Endodermal cell (in vitro differentiated cells): ENCODE results near the gene B4GALNT4. TPM values are rescaled to one million over a fixed set of nuclear protein-coding genes. Genes with fewer than 3 reads are reported as not detected.

Experiments
- DNase-seq: peaks from one replicate; pipeline ENCODE4 v3.0.0-alpha.2; 2017
- H3K27ac ChIP-seq: 2 replicates; pipeline ENCODE4 v1.5.1; 2013; ENCODE audit warnings: mild to moderate bottlenecking, low read depth, low read length, moderate library complexity
- H3K27me3 ChIP-seq: 2 replicates; pipeline ENCODE4 v1.6.1; 2013; ENCODE audit warnings: mild to moderate bottlenecking, low read length, moderate library complexity; ENCODE audit not compliant: insufficient read depth, control insufficient read depth, poor library complexity, severe bottlenecking
- H3K36me3 ChIP-seq: 2 replicates; pipeline ENCODE4 v1.7.0; 2013; ENCODE audit warnings: mild to moderate bottlenecking, low read length, moderate library complexity; ENCODE audit not compliant: control insufficient read depth, insufficient read depth
- H3K4me1 ChIP-seq: one replicate; pipeline ENCODE4 v1.7.0; 2013; ENCODE audit warnings: low read length; ENCODE audit not compliant: control insufficient read depth, insufficient read depth
- H3K4me3 ChIP-seq: 2 replicates; pipeline ENCODE4 v1.5.1; 2013; ENCODE audit warnings: mild to moderate bottlenecking, low read length, moderate library complexity
- H3K9ac ChIP-seq: 2 replicates; pipeline ENCODE4 v1.6.1; 2013; ENCODE audit warnings: mild to moderate bottlenecking, low read length, moderate library complexity; ENCODE audit not compliant: poor library complexity, severe bottlenecking; ENCODE audit errors: extremely low read depth
- H3K9me3 ChIP-seq: 2 replicates; pipeline ENCODE4 v1.6.1; 2013; ENCODE audit warnings: mild to moderate bottlenecking, low read length, moderate library complexity; ENCODE audit not compliant: control insufficient read depth
- H3K27ac Mint-ChIP-seq: 2 replicates; pipeline ENCODE4 v1.8.0; 2020; ENCODE audit warnings: mixed read lengths
- H3K27me3 Mint-ChIP-seq: 2 replicates; pipeline ENCODE4 v1.8.0; 2021; ENCODE audit warnings: mild to moderate bottlenecking, mixed read lengths; ENCODE audit not compliant: insufficient read depth
- H3K36me3 Mint-ChIP-seq: 2 replicates; pipeline ENCODE4 v1.8.0; 2020; ENCODE audit warnings: low read depth, mixed read lengths
- H3K4me1 Mint-ChIP-seq: 2 replicates; pipeline ENCODE4 v1.8.0; 2020; ENCODE audit warnings: mixed read lengths
- H3K4me3 Mint-ChIP-seq: 2 replicates; pipeline ENCODE4 v1.8.0; 2020; ENCODE audit warnings: mild to moderate bottlenecking, moderate library complexity, mixed read lengths
- H3K9me3 Mint-ChIP-seq: 2 replicates; pipeline ENCODE4 v1.8.0; 2020; ENCODE audit warnings: mild to moderate bottlenecking, mixed read lengths
- WGBS, 2 experiments: methylation state at CpG; one replicate each; pipeline versions ENCODE4 v1.1.5 to v1.1.7; 2013; ENCODE audit warnings: missing lambda C conversion rate in 2 of 2, mixed read lengths in 1 of 2; ENCODE audit not compliant: insufficient coverage in 1 of 2, insufficient read length in 1 of 2; 5-methylcytosine and 5-hydroxymethylcytosine counted together
- total RNA-seq, 2 donors: library from RNA; stranded (reverse); fragmentation: NEBNext Ultra II Directional in 1 of 2; extraction: Animal tissue kit (Norgen Biotek cat#: 25700) in 1 of 2; gene quantifications; 2 replicates in 1 of 2; 3 replicates in 1 of 2; pipeline ENCODE4 v1.2.1, GENCODE V29; 2021
- TF ChIP-seq, protein P1 (sequence below): fragments of 200-600 bp; sonication (generic); conservative IDR thresholded peaks from 2 replicates; pipeline ENCODE4 v1.5.0; 2021; ENCODE audit warnings: antibody characterized with exemption, mild to moderate bottlenecking

The B4GALNT4 gene
- total RNA-seq, 2 donors from 2014 or later = 109 to 118 TPM

DNA sequence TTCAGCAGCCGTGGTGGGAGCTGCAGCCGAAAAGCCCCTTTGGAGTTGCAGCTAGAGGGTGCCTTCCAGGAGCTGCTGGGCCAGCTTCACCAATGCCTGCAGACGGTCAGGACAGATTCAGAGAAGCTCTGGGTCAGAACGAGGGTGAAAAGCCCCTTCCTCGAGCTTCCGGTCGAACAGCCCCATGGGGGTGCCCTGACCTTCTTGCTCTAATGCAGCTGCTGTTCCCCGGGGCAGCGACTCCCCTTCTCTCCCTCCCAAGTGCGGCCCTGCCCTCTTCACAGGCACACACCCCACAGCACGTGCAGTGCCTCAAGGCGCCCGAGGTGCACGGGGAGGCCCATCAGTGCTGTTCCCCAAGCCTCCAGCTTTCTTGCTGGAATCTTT, 39.0 kb upstream of the B4GALNT4 start:
- Histone ChIP-seq H3K4me1 (peaks cover 4% of the 10 kb centered on the region), H3K27me3 (no peaks in the 10 kb centered on the region), H3K9me3 (peaks cover 19% of the 10 kb centered on the region), H3K9ac (no peak overlapping the region), H3K27ac (no peak overlapping the region), H3K4me3 (no peak overlapping the region), H3K36me3 (no peaks in the 10 kb centered on the region)
- peak; percentile 51 for DNase-seq
- Mint-ChIP-seq H3K36me3 (peaks cover 12% of the 10 kb centered on the region), H3K27me3 (peaks cover 3% of the 10 kb centered on the region), H3K9me3 (peaks cover 41% of the 10 kb centered on the region), H3K27ac (no peak overlapping the region), H3K4me3 (no peak overlapping the region), H3K4me1 (peaks cover 25% of the 10 kb centered on the region)
- TF ChIP-seq, protein P1, sequence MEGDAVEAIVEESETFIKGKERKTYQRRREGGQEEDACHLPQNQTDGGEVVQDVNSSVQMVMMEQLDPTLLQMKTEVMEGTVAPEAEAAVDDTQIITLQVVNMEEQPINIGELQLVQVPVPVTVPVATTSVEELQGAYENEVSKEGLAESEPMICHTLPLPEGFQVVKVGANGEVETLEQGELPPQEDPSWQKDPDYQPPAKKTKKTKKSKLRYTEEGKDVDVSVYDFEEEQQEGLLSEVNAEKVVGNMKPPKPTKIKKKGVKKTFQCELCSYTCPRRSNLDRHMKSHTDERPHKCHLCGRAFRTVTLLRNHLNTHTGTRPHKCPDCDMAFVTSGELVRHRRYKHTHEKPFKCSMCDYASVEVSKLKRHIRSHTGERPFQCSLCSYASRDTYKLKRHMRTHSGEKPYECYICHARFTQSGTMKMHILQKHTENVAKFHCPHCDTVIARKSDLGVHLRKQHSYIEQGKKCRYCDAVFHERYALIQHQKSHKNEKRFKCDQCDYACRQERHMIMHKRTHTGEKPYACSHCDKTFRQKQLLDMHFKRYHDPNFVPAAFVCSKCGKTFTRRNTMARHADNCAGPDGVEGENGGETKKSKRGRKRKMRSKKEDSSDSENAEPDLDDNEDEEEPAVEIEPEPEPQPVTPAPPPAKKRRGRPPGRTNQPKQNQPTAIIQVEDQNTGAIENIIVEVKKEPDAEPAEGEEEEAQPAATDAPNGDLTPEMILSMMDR = no peak
- 81 to 89% methylated on average over 5 to 14 of the region's 14 CpGs for WGBS, 2 experiments

DNA sequence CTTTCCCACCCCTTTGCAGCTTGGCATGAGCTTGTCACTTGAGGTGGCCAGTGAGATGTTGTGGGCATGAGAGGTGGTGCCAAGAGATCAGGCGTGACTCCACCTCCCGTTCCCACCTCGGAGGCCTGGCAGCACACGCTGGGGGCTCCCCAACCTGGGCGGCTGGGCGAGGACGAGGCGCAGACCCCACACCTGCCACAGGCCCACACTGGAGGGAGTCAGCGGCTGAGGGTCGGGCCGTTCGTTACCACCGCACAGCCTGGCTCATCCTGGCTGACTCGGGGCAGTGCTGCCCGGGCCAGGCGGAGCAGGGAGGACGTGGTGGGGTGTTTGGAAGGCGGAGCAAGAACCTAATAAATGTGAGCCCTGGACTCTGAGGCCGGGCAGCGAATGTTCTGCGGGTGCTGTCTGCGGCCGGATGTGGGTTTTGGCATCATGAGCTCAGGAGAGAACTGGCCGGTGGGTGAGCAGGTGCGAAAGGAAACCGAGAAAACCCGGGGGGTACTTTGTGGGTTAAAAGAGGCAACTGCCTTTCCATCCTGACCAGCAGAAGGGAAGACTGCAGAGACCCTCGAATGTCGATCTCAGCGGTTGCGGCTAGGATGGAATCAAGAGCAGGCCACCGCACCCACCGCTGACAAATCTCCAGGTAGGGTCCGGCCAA, 38.5 kb upstream of the B4GALNT4 start:
- Histone ChIP-seq H3K9me3 (peaks cover 19% of the 10 kb centered on the region), H3K4me1 (peaks cover 4% of the 10 kb centered on the region), H3K9ac (no peak overlapping the region), H3K27ac (no peak overlapping the region), H3K27me3 (no peaks in the 10 kb centered on the region), H3K36me3 (no peaks in the 10 kb centered on the region), H3K4me3 (no peak overlapping the region)
- peaks cover 41% of the 10 kb centered on the region for H3K9me3 Mint-ChIP-seq
- 89 to 93% methylated on average over 17 to 34 of the region's 34 CpGs for WGBS, 2 experiments
- no peak overlapping the region for H3K27ac Mint-ChIP-seq
- TF ChIP-seq, protein P1 = no peak
- peak; percentile 36 for DNase-seq
- H3K27me3 Mint-ChIP-seq = peaks cover 3% of the 10 kb centered on the region
- H3K36me3 Mint-ChIP-seq = peaks cover 12% of the 10 kb centered on the region
- no peak overlapping the region for H3K4me3 Mint-ChIP-seq
- H3K4me1 Mint-ChIP-seq = peaks cover 28% of the 10 kb centered on the region

DNA sequence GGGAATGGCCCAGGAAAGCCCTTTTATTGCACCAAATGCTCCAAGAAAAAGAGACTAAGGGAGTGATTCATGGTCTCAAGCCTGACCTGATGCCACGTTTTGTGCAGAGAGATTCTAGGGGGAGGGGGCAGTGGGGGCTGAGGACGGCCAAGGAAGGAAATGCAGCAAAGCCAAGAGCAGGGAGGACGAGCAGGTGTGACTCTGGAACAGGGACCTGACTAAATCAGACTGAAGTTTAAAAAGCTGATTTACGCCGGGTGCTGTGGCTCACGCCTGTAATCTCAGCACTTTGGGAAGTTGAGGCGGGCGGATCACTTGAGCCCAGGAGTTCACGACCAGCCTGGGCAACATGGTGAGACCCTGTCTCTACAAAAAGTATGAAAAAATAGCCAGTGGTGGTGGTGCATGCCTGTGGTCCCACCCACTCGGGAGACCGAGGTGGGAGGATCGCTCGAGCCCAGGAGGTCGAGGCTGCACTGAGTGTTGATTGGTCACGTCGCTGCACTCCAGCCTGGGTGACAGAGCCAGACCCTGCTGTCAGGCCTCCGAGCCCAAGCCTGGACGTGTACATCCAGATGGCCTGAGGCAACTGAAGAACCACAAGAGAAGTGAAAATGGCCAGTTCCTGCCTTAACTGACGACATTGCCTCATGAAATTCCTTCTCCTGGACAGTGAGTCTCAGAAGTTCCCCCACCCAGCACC, 37.8 kb upstream of the B4GALNT4 start:
- H3K4me3 Mint-ChIP-seq = no peak overlapping the region
- H3K27ac Mint-ChIP-seq = no peak overlapping the region
- no peaks in the 10 kb centered on the region for H3K27me3 ChIP-seq
- peaks cover 3% of the 10 kb centered on the region for H3K27me3 Mint-ChIP-seq
- no peaks in the 10 kb centered on the region for H3K36me3 ChIP-seq
- H3K9me3 Mint-ChIP-seq = peaks cover 41% of the 10 kb centered on the region
- H3K36me3 Mint-ChIP-seq = peaks cover 12% of the 10 kb centered on the region
- H3K4me1 Mint-ChIP-seq = peaks cover 28% of the 10 kb centered on the region
- WGBS, 2 experiments = 96 to 97% methylated on average over 17 to 19 of the region's 19 CpGs
- peaks cover 4% of the 10 kb centered on the region for H3K4me1 ChIP-seq
- no peak overlapping the region for H3K27ac ChIP-seq
- TF ChIP-seq, protein P1 = no peak
- peak; percentile 34 for DNase-seq
- H3K4me3 ChIP-seq = no peak overlapping the region
- H3K9me3 ChIP-seq = peaks cover 19% of the 10 kb centered on the region
- no peak overlapping the region for H3K9ac ChIP-seq
